GM06990 (cell line): ENCODE measurements around the gene CRAT.
"Not testable (repeated sequence)": the region's sequence is repeated elsewhere in the genome, so short reads cannot be mapped to it uniquely, and the experiment has no call there.

Source experiments
- DNase-seq: peaks from one replicate; pipeline ENCODE4 v3.0.0-alpha.2; 2011; ENCODE audit not compliant: insufficient read length; ENCODE audit errors: extremely low read depth
- H3K27me3 ChIP-seq: replicated peaks from 2 replicates; pipeline ENCODE4 v1.6.0; 2011; ENCODE audit warnings: low read length; ENCODE audit not compliant: control insufficient read depth, insufficient read depth
- H3K36me3 ChIP-seq: 2 replicates; pipeline ENCODE4 v1.5.1; 2011; ENCODE audit warnings: low read length; ENCODE audit not compliant: control insufficient read depth, insufficient read depth
- H3K4me3 ChIP-seq: replicated peaks from 2 replicates; pipeline ENCODE4 v1.5.1; 2011; ENCODE audit warnings: low read depth, mild to moderate bottlenecking, control low read depth, low read length
- TF ChIP-seq, protein P1 (sequence below): IDR thresholded peaks from 2 replicates; pipeline ENCODE4 v1.5.1; 2011; ENCODE audit warnings: low read length, control low read depth, mild to moderate bottlenecking, inconsistent platforms; ENCODE audit not compliant: insufficient read depth, poor library complexity, severe bottlenecking

Gene CRAT

GRCh38 chr9:129128689-129129088 is 18.1 kb upstream of the CRAT start:
- TF ChIP-seq, protein P1, sequence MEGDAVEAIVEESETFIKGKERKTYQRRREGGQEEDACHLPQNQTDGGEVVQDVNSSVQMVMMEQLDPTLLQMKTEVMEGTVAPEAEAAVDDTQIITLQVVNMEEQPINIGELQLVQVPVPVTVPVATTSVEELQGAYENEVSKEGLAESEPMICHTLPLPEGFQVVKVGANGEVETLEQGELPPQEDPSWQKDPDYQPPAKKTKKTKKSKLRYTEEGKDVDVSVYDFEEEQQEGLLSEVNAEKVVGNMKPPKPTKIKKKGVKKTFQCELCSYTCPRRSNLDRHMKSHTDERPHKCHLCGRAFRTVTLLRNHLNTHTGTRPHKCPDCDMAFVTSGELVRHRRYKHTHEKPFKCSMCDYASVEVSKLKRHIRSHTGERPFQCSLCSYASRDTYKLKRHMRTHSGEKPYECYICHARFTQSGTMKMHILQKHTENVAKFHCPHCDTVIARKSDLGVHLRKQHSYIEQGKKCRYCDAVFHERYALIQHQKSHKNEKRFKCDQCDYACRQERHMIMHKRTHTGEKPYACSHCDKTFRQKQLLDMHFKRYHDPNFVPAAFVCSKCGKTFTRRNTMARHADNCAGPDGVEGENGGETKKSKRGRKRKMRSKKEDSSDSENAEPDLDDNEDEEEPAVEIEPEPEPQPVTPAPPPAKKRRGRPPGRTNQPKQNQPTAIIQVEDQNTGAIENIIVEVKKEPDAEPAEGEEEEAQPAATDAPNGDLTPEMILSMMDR, result no peak
- peaks cover 17% of the 10 kb centered on the region for H3K36me3 ChIP-seq
- DNase-seq, result no peak
- no peaks in the 10 kb centered on the region for H3K27me3 ChIP-seq
- no peak overlapping the region for H3K4me3 ChIP-seq

DNA sequence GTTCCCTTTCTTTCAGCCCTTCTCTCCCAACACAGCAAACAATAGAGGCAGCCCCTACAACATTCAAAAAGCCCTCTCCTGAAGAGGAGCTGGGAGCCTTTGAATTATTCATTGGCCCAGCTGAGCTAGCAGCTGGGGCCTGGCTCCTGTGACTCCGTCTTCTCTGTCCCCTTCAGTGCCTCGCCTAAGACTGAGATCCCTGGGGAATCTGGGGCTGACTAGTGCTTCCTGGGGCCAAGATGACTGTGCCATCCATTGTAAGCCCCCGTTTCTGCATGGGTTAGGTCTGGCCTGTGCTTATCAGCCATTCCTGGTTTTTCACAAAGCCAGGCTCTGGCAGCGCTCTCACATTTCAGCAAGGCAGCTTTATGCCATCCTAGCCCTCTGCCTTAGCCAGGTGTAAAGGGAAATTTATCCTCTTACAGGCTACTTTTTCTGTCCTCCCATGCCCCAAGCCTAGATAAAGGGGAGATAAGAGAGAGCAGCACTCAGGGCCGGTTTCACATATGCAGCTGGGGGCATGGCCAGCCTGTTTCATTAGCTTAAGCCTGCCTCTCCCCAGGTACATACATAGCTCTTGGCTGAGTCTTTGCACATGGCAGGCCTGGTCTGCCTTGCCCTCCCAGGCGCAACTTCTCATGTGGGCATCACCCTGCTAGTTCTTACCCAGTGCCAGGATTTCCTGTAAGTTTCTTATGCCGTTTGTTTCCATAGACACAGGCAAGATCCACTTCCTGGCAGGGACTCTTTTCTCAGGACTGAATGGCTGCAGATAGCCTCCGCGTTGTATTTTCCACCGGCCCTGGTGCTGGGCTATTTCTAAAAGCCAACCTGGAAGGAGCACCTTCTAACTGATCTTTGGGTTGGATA is 16.4 kb upstream of the CRAT start:
- H3K4me3 ChIP-seq, result no peak overlapping the region
- peaks cover 13% of the 10 kb centered on the region for H3K36me3 ChIP-seq
- no peak for DNase-seq
- TF ChIP-seq, protein P1, result no peak
- no peaks in the 10 kb centered on the region for H3K27me3 ChIP-seq

GRCh38 chr9:129125478-129125877 is 14.9 kb upstream of the CRAT start:
- Histone ChIP-seq H3K36me3 (peaks cover 22% of the 10 kb centered on the region), H3K4me3 (no peak overlapping the region), H3K27me3 (no peaks in the 10 kb centered on the region)
- peak; percentile 32 for DNase-seq
- TF ChIP-seq, protein P1, result no peak

- H3K4me3 ChIP-seq, result no peak overlapping the region
- TF ChIP-seq, protein P1, result no peak
- H3K36me3 ChIP-seq, result peaks cover 21% of the 10 kb centered on the region
Measured at GRCh38 chr9:129124506-129125069, 14.0 kb upstream of the CRAT start.

GRCh38 chr9:129122976-129123375 is 12.4 kb upstream of the CRAT start:
- not testable (repeated sequence) for H3K4me3 ChIP-seq, H3K27me3 ChIP-seq, DNase-seq
- H3K36me3 ChIP-seq, result peaks cover 20% of the 10 kb centered on the region

More at GRCh38 chr9:129124506-129125069, 14.0 kb upstream of the CRAT start:
- H3K27me3 ChIP-seq, result no peaks in the 10 kb centered on the region
- DNase-seq, result no peak

DNA sequence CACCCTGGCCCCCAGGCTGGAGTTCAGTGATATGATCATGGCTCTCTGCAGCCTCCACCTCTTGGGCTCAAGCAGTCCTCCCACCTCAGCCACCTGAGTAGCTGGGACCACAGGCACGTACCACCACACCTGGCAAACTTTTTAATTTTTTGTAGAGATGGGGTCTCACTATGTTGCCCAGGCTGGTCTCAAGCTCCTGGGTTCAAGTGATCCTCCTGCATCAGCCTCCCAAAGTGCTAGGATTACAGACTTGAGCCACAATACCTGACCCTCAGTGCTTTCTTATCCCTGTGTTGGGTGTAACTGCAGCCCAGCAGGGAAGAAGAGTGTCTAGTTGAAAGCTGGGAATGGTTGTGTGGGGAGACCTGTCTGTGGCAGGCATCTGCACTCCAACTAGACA is 11.5 kb upstream of the CRAT start:
- Histone ChIP-seq H3K4me3 (no peak overlapping the region), H3K27me3 (no peaks in the 10 kb centered on the region), H3K36me3 (peaks cover 20% of the 10 kb centered on the region)
- TF ChIP-seq, protein P1, result no peak
- DNase-seq, result no peak
